SU-DHL-6 (cell line): Measurements from ENCODE around the gene JADE2.

ENCODE experiments used
- H2AFZ ChIP-seq: fragments of 200-600 bp; sonication (generic); 2 replicates; pipeline ENCODE4 v1.6.1; 2014; ENCODE audit warnings: low read depth, mild to moderate bottlenecking, moderate library complexity, mixed read lengths, antibody characterized with exemption, low read length; ENCODE audit not compliant: severe bottlenecking
- H3F3A ChIP-seq: fragments of 200-600 bp; shearing (Covaris generic); 2 replicates; pipeline ENCODE4 v1.6.0; 2016; ENCODE audit warnings: antibody characterized with exemption, mild to moderate bottlenecking; ENCODE audit not compliant: insufficient read depth
- H3K27ac ChIP-seq: fragments of 200-600 bp; sonication (generic); 2 replicates; pipeline ENCODE4 v1.5.1; 2016; ENCODE audit warnings: low read depth, mild to moderate bottlenecking, low read length, moderate library complexity, mixed read lengths
- H3K27me3 ChIP-seq: fragments of 200-600 bp; sonication (generic), shearing (Covaris generic); 2 replicates; pipeline ENCODE4 v1.6.0; 2014; ENCODE audit warnings: mild to moderate bottlenecking, low read length
- H3K36me3 ChIP-seq: fragments of 200-600 bp; sonication (generic); 2 replicates; pipeline ENCODE4 v1.6.1; 2014; ENCODE audit warnings: mild to moderate bottlenecking, low read length, mixed read lengths
- H3K4me2 ChIP-seq: fragments of 300-600, 200-600 bp; shearing (Covaris generic), sonication (generic); 2 replicates; pipeline ENCODE4 v1.6.0; 2014; ENCODE audit warnings: low read length, low read depth, mild to moderate bottlenecking; ENCODE audit not compliant: poor library complexity, severe bottlenecking
- H3K4me3 ChIP-seq: fragments of 200-600 bp; sonication (generic); 2 replicates; pipeline ENCODE4 v1.5.1; 2014; ENCODE audit warnings: antibody characterized with exemption, low read length, mild to moderate bottlenecking, mixed read lengths; ENCODE audit not compliant: insufficient read depth, poor library complexity, severe bottlenecking
- H3K79me2 ChIP-seq: fragments of 200-600 bp; sonication (generic); 2 replicates; pipeline ENCODE4 v1.6.1; 2014; ENCODE audit warnings: mild to moderate bottlenecking, low read length, moderate library complexity; ENCODE audit not compliant: insufficient read depth
- H3K9ac ChIP-seq: fragments of 200-600 bp; sonication (generic); 2 replicates; pipeline ENCODE4 v1.7.0; 2014; ENCODE audit warnings: mild to moderate bottlenecking, low read length
- H3K9me2 ChIP-seq: fragments of 200-600 bp; sonication (generic); replicated peaks from 2 replicates; pipeline ENCODE4 v1.6.1; 2014; ENCODE audit warnings: low read length; ENCODE audit not compliant: insufficient read depth
- H3K9me3 ChIP-seq: fragments of 200-600 bp; sonication (generic); 2 replicates; pipeline ENCODE4 v1.6.1; 2014; ENCODE audit warnings: low read length, mixed read lengths; ENCODE audit not compliant: insufficient read depth
- H4K20me1 ChIP-seq: fragments of 200-600 bp; sonication (generic); 2 replicates; pipeline ENCODE4 v1.6.1; 2014; ENCODE audit warnings: low read depth, mild to moderate bottlenecking, antibody characterized with exemption, low read length, moderate library complexity, mixed read lengths
- CTCF ChIP-seq: fragments of 200-600 bp; sonication (generic); IDR thresholded peaks from one replicate; pipeline ENCODE4 v1.5.1; 2017; ENCODE audit warnings: antibody characterized with exemption, mild to moderate bottlenecking, low read length, moderate library complexity; ENCODE audit not compliant: insufficient read depth, poor library complexity, severe bottlenecking
- EZH2phosphoT487 ChIP-seq: fragments of 200-600 bp; sonication (generic), shearing (Covaris generic); conservative IDR thresholded peaks from 2 replicates; pipeline ENCODE4 v1.6.1; 2018; ENCODE audit warnings: mild to moderate bottlenecking, antibody characterized with exemption, low read length, moderate library complexity, mixed read lengths

The JADE2 gene

DNA sequence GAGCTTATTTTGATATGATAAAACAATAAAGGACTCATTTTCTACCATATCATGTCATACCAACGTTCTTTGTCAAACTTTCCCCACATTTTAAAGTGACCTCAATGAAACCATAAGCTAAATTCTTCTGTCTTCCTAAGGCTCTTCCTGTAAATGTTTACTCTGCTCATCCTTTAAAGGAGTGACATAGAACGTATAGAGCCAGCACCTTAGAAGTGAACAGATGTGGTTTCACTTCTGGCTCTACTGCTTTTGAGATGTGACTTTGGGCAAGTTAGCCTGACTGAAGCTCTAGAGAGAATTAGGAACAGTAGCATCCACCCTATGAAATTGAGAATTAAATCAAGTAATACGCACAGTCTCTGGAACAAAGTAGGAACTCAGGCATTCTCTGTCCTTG is 83.1 kb downstream of the JADE2 start:
- Histone ChIP-seq H3K36me3 (peaks cover 34% of the 10 kb centered on the region; the same call in 1 of the 2 replicates), H2AFZ (no peak overlapping the region), H3K79me2 (no peaks in the 10 kb centered on the region), H4K20me1 (no peaks in the 10 kb centered on the region), H3F3A (no peaks in the 10 kb centered on the region), H3K9me2 (no peaks in the 10 kb centered on the region), H3K9me3 (no peaks in the 10 kb centered on the region), H3K9ac (no peak overlapping the region), H3K4me3 (no peak overlapping the region), H3K27me3 (no peaks in the 10 kb centered on the region), H3K27ac (no peak overlapping the region), H3K4me2 (no peak overlapping the region)
- no peak for TF ChIP-seq CTCF
- no peak for TF ChIP-seq EZH2phosphoT487

DNA sequence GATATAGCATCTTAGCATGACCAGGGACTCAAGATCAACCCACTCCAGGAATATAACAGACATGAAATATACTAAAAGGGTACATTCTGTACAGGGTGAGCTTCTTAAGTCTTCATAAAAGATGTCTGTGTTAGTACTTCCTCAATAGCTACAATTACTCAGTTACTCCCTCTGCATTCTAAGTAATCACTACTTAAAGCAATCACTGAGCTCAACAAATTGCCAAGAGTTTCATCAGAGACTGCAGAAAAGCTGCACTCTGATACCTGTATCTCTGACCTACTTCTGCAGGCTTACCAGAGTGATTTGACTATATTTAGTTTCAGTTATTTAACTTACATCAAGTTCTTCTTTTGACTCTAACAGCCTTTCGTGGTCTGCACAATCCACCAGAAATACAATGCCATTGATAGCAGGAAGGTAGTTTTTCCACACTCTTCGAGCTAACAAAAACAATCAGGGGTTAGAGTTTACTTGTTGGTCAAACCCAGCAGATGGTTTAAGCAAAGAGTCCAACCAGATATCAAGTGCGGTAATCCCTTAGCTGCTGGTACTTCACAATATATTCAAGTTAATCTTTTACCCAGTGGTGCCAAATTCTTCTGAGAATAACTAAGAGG is 83.9 kb downstream of the JADE2 start:
- Histone ChIP-seq H3K9me2 (no peaks in the 10 kb centered on the region), H3K4me2 (no peak overlapping the region), H3K27ac (no peak overlapping the region)

DNA sequence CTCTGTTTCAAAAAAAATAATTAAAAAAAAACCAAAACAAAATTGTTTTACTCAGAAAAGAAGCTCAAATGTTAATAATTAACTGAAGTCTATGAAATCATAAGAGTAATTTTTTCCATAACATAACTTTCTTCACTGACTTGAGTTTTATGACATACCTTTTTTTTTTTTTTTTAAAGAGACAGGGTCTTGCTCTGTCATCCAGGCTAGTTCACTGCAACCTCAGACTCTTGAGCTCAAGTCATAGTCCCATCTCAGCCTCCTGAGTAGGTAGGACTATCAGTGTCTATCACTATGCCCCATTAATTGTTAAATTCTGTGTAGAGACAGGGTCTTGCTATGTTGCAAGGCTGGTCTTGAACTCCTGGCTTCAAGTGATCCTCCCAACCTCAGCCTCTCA is 85.3 kb downstream of the JADE2 start:
- H3K36me3 ChIP-seq = peaks cover 27% of the 10 kb centered on the region; the same call in 1 of the 2 replicates
- no peaks in the 10 kb centered on the region for H4K20me1 ChIP-seq
- no peak overlapping the region for H3K9ac ChIP-seq
- H3K27ac ChIP-seq = no peak overlapping the region
- H3K4me2 ChIP-seq = no peak overlapping the region
- no peaks in the 10 kb centered on the region for H3K27me3 ChIP-seq
- no peak overlapping the region for H3K4me3 ChIP-seq
- TF ChIP-seq EZH2phosphoT487 (no peak), CTCF (no peak)
- no peaks in the 10 kb centered on the region; the same call in 1 of the 2 replicates for H3F3A ChIP-seq
- H2AFZ ChIP-seq = no peak overlapping the region
- H3K79me2 ChIP-seq = no peaks in the 10 kb centered on the region
- no peaks in the 10 kb centered on the region for H3K9me2 ChIP-seq
- H3K9me3 ChIP-seq = no peaks in the 10 kb centered on the region

More for the DNA sequence above, 83.9 kb downstream of the JADE2 start:
- H2AFZ ChIP-seq = no peak overlapping the region
- peaks cover 34% of the 10 kb centered on the region; the same call in 1 of the 2 replicates for H3K36me3 ChIP-seq
- H3K79me2 ChIP-seq = no peaks in the 10 kb centered on the region
- H3K4me3 ChIP-seq = no peak overlapping the region
- no peaks in the 10 kb centered on the region for H3K9me3 ChIP-seq
- H3K9ac ChIP-seq = no peak overlapping the region
- no peaks in the 10 kb centered on the region; the same call in 1 of the 2 replicates for H3F3A ChIP-seq
- H3K27me3 ChIP-seq = no peaks in the 10 kb centered on the region
- TF ChIP-seq EZH2phosphoT487 (no peak), CTCF (no peak)
- no peaks in the 10 kb centered on the region for H4K20me1 ChIP-seq
